GM10266 (cell line): ENCODE data around the gene PDE3B.
"Not testable (repeated sequence)": the region's sequence is repeated elsewhere in the genome, so short reads cannot be mapped to it uniquely, and the experiment has no call there.

Source experiments
- DNase-seq: peaks from one replicate; pipeline ENCODE4 v3.0.0; 2012; ENCODE audit errors: extremely low spot score
- CTCF ChIP-seq: IDR thresholded peaks from 2 replicates; pipeline ENCODE4 v1.5.1; 2012; ENCODE audit warnings: mild to moderate bottlenecking, low read depth; ENCODE audit not compliant: control insufficient read depth, insufficient read depth; ENCODE audit errors: missing control alignments

PDE3B gene

GRCh38 chr11:14751975-14752407 lies 108.4 kb downstream of the PDE3B start:
- TF ChIP-seq CTCF, result no peak
- DNase-seq, result no peak

- no peak for DNase-seq
- no peak for TF ChIP-seq CTCF
Measured at GRCh38 chr11:14755140-14755539, 111.5 kb downstream of the PDE3B start.

GRCh38 chr11:14756349-14756748 lies 112.7 kb downstream of the PDE3B start:
- no peak for DNase-seq
- no peak for TF ChIP-seq CTCF

GRCh38 chr11:14759300-14760012 lies 115.9 kb downstream of the PDE3B start:
- not testable (repeated sequence) for DNase-seq

GRCh38 chr11:14764179-14764578 lies 120.6 kb downstream of the PDE3B start:
- DNase-seq, result no peak
- TF ChIP-seq CTCF, result no peak

GRCh38 chr11:14764579-14765527 lies 121.2 kb downstream of the PDE3B start:
- no peak for TF ChIP-seq CTCF
- DNase-seq, result peak; percentile 54

- TF ChIP-seq CTCF, result no peak
- no peak for DNase-seq
Measured at GRCh38 chr11:14766585-14766984, 123.0 kb downstream of the PDE3B start.
